HG03175 (cell line): ENCODE results near the gene AMDHD2.
"Not testable (repeated sequence)": the region's sequence is repeated elsewhere in the genome, so short reads cannot be mapped to it uniquely, and the experiment has no call there.

Experiments used
- ATAC-seq: cut with Tn5 transposase; IDR thresholded peaks from one replicate; pipeline ENCODE4 v1.9.1; 2021; ENCODE audit warnings: mild to moderate bottlenecking, moderate library complexity; ENCODE audit not compliant: unreplicated experiment

Gene AMDHD2

DNA sequence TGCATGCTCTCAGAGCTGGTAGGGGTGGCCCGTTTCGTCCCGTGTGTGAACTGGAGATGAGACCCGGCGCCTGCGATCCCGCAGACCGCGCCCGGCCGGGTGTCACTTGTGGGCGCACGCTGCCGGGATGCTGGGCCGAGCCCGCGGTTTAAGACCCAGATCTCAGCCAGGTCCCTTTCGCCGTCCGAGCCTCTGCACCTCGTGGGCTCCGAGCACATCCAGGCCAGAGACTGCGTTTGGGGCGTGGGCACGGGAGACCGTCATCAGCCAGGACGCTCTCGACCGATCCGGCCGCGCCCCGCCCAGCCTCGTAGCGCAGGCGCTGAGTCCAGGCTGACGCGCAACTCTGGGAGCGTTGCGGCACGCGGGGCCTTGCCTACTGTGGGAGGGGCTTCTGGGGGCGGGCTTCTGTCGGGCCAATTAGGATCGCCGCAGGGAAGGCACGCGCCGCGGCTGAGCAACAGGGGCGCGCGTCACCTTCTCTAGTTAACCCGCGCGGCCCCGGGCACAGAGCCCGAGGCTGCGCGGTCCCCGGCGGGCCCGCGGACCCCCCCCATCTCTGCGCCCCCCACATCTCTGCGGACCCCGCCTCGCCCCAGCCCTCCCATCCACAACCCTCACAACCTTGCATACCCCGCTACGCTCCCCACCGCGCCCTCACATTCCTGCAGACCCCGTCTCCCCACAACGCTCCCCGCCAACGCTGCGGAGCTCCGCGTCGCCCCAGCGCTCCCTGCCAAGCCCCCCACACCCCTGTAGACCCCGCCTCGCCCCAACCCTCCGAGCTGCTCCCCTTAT is 11.7 kb downstream of the AMDHD2 start:
- ATAC-seq: peak; percentile 87

DNA sequence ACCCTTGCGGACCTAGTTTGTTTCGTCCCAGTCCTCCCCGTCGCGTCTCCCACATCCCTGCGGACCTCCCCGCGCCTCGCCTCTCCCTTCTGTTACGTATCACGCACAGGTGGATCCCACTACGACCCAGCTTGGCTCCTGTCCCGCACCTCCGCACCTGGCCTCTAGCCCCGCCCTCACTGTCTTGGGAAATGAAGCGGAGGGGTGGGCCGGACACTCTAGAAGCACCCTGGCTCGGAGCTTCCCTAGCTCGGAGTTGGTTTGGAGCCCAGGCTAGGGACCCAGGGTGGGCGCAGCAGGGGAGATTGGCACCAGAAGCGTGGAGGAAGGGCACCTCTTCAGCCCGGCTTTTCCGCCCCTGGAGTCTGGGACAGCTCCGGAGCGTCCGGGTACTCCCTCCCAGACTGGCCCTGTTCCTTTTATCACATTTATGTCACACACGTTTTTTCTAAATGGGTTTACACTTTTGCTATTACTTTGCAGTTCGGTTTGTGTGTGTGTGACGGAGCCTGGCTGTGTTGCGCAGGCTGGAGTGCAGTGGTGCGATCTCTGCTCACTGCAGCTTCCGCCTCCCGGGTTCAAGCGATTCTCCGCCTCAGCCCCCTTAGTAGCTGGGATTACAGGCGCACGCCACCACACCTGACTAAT is 12.4 kb downstream of the AMDHD2 start:
- no peak for ATAC-seq

DNA sequence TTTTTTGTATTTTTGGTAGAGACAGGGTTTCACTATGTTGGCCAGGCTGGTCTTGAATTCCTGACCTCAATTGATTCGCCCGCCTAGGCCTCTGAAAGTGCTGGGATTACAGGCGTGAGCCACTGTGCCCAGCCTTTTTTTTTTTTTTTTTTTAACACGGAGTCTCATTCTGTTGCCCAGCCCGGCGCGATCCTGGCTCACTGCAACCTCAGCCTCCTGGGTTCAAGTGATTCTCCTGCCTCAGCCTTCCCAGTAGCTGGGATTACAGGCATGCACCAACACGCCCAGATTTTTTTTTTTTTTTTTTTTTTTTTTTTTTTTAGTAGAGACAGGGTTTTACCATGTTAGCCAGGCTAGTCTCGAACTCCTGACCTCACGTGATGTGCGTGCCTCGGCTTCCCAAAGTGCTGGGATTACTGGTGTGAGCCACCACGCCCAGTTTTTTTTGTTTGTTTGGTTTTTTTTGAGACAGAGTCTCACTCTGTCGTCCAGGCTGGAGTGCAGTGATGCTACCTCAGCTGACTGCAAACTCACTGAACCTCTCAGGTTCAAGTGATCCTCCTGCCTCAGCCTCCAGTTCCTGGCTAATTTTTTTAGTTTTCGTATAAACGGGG is 13.1 kb downstream of the AMDHD2 start:
- ATAC-seq: not testable (repeated sequence)

DNA sequence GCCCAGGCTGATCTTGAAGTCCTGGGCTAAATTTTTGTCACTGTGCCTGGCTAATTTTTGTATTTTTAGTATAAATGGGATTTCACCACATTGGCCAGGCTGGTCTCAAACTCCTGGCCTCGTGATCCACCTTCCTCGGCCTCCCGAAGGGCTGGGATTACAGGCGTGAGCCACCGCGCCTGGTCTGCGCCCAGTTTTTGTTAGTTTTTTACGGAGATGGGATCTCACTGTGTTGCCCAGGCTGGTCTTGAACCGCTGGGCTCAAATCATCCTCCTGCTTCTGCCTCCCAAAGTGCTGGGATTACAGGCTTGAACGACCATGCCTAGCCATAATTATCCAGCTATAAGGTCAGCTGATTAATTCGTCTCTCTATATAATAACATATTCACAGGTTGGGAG is 13.7 kb downstream of the AMDHD2 start:
- ATAC-seq: no peak

DNA sequence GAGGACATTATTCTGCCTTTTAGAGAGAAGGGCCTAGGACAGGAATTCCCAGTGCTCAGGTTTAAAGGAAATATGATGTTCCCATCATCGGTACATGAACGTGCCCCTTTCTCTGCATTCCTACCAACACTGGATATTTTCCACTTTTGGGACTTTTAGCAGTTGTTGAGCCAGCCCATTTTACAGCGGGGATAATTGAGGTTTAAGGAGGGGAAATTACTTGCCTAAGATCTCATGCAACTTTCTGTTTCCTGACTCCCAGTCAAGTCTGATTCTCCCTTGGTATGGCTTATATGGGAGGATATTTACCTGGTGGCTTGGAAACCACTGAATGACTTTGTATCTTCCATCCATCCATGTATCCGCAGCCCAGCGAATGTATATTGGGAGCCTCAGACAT is 14.2 kb downstream of the AMDHD2 start:
- not testable (repeated sequence) for ATAC-seq

DNA sequence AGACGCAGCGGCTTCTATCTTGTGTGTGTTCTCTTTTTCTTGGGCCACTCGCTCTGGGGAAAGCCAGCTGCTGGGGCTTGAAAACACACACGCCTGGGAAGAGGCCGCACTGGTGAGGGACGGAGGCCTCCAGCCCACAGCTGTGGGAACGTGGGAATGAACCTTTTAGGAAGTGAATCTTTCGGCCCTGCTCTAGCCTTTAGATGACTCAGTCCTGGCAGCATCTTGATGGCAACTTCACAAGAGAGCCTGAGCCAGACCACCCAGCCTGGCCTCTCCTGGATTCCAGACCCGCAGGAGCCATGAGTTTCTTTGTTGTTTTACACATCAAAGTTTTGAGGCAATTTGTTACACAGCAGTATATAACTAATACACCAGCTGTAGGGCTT is 15.4 kb downstream of the AMDHD2 start:
- no peak for ATAC-seq

DNA sequence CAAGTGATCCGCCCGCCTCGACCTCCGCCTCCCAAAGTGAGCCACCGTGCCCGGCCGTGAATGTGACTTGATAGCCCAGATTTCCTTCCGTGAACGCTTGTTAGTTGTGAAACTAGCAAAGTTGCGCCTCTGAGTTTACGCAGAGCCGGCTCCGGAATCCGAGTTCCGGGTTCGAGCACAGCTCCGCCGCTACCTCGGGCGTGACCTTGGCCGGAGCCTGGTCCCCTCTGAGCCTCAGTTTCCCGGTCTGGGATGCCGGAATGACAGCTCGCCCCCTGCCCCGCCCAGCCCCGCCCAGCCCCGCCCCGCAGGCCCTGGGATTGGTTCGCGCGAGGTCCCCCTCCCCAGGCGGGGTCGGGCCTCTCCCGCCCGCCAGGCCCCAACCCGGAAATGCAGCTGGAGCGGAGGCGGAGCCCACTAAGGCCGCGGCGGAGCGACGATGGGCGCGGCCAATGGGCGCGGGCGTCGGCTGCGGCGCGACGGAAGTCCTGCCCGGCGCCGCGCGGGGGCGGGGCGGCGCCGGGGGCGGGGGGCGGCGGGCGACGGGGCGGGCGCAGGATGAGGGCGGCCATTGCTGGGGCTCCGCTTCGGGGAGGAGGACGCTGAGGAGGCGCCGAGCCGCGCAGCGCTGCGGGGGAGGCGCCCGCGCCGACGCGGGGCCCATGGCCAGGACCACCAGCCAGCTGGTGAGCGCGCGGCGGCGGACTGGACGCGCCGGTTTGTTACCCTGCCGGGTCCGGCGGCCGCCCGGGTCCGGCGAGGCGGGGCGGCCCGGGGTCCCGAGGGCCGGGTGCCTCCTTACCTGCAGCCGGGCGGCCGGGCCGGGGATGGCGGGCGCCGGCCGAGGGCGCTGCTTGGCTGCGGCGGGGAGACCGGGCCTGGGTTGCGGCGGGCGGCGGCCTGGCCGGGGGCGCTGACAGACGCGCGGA is 17.5 kb downstream of the AMDHD2 start, which contains the start of gene PDPK1:
PDPK1 (plus strand) TSS at position 571 of the 929 bp plus-strand sequence; CDS start at position 663, 92 bp downstream.
- ATAC-seq: peak; percentile 87

DNA sequence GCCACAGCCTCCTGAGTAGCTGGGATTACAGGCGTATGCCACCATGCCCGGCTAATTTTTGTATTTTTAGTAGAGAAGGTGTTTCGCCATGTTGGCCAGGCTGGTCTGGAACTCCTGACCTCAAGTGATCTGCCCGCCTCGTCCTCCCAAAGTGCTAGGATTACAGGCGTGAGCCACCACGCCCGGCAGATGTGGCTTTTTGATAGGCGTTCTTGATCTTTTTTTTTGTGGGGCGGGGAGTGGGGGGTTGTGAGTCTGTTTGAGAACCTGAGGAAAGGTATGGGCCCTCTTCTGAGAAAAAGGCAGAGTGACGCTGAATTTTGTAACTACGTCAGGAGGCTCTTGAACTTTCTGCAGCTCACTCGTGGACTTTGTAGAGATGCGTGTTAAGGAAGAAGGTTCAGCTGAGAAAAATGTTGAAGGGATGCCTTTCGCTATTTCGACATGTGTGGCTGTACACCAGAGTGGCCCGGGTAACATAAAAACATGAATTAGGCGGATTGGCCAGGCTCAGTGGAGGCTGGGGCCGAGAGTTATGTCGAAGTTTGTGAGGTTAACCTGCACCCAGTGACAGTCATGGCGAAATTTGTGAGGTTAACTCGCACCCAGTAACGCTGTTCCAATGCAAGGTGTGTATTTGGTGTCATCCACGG is 19.1 kb downstream of the AMDHD2 start:
- not testable (repeated sequence) for ATAC-seq

DNA sequence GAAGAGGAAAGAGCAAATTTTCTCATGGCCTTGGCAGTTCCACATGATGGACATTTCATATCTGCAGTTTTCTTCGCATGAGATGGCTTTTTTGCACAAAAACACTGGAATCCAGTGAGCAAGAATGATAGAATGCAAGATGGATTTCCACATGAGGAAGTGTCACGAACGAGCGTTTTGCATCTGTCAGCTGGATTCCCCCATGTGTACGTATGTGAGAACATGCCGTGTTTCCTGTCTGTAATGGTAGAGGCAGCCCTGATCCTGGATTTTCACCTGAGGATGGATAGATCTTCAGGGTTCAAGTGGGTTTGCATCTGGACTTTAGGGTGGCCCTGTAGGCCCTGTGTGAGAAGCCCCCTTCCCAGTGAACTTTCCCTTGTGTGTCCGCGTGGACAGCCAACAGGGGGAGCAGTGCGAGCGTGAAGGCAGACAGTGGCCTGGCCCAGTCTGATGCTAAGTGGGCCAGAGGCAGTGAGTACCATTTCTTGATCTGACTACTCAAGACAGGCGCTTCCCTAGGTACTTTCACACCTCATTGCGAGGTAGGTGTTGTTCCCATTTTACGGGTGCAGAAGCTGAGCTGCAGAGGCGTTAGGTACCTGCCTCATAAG is 19.8 kb downstream of the AMDHD2 start:
- ATAC-seq: not testable (repeated sequence)

DNA sequence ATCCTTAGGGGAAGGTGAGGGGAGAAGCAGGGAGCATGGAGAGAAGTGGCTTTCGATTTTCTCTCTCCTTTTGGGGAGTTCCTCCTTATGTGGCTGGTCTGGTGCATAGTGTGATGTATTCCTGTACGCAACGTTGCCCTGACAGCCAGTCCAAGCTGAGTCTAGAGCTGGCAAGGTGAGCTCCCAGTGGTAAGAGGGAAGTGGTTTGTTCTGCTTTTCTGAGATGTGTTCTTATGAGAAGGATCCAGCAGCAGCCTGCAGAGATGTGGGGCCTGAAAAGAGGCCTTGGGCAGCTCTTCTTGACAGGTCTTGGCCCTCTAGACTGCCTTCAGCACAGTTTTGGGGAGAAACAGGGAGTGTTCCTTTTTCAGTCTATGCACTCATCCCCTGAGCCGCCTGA is 20.7 kb downstream of the AMDHD2 start:
- ATAC-seq: not testable (repeated sequence)

DNA sequence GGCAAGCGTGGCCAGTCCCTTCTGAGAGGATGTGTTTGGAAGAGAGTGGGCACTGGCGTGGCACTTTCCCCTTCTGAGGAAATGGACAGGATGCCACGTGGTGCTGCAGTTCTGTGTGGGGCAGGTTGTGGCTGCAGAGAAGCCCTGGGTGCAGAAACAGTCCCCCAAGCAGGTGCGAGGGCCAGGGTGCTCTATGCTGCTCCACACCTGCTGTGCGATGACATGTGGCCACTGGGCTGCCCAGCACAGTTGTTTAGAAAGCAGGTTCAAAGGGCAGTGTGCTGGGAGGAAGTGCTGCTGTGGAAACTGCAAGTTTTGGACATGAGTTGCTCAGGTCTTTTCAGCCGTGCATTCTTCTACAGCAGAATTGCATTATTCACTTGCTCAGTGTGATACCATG is 21.2 kb downstream of the AMDHD2 start:
- not testable (repeated sequence) for ATAC-seq

DNA sequence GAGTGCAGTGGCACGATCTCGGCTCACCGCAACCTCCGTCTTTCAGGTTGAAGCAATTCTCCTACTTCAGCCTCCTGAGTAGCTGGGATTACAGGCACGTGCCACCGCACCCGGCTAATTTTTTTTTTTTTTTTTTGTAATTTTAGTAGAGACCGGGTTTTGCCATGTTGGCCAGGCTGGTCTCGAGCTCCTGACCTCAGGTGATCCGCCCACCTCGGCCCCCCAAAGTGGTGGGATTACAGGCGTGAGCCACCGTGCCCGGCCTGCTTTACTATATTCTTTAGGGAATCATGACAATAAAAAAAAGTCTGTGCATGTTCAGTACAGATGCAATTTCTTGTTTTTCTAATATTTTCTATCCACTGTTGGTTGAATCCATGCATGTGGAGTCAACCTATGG is 23.6 kb downstream of the AMDHD2 start:
- not testable (repeated sequence) for ATAC-seq

DNA sequence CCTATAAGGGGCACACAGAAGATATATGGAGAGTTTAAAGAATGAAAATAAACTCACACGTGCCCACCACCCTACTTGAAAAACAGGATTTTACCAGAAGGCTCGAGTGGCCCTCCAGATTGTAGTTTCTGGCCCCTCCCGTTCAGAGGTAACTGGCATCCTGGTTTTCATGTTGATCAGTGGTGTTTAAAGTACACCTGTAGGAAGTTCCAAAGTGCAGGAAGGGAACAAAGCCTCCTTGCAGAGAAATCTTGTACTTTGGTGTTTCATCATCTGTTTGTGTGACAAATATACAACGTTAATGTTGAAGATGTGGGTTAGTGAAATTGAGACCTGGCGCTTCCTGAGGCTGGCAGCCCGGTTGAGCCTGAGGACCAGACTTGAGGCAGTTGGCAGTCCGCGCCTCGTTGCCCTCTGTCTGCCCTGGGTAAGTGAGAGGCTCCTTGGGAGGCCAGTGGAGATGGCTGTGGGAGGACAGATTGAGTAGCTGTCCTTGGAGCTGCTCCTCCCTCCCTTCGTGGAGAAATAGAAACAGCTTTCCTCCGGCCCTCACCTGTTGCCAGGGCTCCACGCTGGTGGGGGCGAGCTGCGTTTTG is 30.2 kb downstream of the AMDHD2 start:
- not testable (repeated sequence) for ATAC-seq

DNA sequence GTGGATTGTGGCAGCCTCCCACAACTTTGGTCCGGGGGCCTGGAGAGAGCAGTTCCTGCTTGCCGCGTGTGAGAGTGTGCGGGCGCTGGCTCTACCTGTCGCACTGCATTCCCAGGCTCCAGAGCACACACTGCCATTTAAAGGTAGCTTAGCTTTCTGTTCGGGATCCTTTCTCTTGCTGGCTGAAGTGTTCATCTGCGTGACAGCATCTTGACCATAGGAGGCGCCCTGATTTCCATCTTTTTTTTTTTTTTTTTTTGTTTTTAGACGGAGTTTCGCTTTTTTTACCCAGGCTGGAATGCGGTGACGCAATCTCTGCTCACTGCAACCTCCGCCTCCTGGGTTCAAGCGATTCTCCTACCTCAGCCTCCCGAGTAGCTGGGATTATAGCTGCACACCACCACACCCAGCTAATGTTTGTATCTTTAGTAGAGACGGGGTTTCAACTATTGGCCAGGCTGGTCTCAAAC is 31.3 kb downstream of the AMDHD2 start:
- ATAC-seq: not testable (repeated sequence)

DNA sequence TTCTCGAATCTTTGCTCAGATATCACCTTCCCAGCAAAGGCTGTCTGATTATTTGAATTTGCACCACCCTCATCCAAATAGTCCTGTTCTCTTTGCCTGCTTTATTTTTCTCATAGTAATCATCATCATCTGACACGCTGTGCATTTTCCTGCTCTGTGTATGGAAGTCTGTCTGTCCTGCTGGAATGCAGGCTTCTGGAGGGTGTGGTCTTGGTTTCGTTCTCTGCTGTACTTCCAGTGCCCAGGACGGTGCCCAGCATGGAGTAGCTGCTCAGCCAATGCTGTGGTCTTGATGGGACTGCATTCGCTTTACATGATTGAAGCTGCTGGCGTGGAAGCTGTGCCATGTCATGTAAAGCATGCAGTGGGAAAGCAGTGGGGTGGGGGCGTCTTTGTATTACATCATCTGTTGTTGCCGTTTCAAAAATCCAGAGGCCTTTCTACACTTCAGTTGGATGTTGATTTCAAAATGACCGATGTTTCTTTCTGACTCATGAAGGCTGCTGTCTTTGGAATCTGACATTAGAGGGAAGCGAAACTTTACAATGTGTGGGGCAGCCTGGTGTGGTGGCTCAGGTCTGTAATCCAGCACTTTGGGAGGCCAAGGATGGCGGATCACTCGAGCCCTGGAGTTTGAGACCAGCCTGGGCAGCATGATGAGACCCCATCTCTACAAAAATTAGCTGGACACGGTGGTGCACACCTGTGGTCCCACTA is 34.7 kb downstream of the AMDHD2 start:
- not testable (repeated sequence) for ATAC-seq

DNA sequence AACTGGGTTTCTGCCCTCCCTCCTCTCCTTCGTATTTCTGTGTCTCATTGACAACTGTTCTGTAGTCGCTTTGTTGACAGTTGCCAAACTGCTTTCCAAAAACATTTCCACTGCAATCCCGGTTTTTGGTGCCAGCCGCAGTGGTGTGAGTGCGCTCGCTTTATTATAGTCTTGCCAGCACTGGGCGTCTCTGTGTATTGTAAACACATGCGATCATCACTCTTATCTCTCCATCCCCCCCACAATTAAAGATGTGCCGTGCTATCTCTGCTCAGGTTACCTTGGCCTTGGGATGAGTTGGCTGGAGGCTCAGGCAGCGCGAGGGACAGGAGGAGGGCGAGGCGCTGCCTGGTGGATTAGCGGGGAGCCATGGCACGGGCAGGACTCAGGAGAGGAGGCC is 37.0 kb downstream of the AMDHD2 start:
- ATAC-seq: not testable (repeated sequence)

DNA sequence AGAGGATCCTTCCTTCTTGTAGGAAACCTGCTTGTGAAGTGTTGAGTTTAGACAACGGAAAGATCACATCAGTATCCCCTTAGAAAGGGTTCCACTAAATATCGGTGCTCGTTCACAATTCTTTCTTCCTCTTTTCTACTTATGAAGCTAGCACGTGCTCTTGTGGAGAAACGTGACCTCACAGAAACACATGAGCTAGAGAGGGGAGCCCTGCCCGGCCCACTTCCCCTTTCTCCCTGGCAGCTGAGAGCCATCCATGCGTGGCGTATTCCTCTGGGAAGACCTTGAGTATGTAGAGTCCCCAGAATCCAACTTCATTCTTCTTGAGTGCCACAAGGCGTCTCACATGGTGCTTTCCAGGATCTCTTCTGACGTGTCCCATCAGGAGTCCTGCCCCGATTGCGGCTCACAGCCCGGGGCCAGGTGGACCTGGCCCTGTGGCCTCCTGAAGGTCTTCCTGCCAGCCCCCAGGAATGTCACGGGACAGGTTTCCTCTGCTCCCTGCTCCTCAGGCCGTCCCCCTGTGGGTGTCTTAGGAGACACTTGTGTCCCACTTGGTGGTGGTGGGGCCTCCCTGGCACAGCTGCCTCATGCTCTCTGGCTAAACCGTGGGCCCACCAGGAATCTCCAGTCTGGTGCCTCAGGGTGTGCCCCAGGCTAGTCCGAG is 40.1 kb downstream of the AMDHD2 start:
- not testable (repeated sequence) for ATAC-seq

DNA sequence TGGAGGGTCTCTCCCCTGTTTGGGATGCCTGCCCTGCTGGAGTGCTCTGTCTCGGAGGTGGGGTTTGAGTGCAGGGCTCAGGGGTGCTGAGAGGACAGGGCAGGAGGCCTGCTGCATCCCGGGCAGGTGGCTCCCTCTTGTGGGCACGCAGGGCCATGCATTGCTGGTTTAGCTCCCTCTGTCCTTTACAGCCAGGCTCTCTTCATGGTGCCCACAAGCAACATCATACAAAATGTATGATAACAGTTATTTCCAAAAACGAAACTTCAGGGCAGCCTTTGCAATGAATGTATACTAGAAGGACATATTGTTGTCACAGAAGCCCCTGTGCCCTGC is 40.6 kb downstream of the AMDHD2 start:
- ATAC-seq: not testable (repeated sequence)
